GM12875 (cell line): ENCODE data around the gene AKR1B1.

ENCODE experiments used
- H3K4me3 ChIP-seq: one replicate; pipeline ENCODE4 v1.5.1; 2011; ENCODE audit warnings: low read depth, low read length, control low read depth
- TF ChIP-seq, protein P1 (sequence below): IDR thresholded peaks from 2 replicates; pipeline ENCODE4 v1.5.1; 2011; ENCODE audit warnings: low read depth, mild to moderate bottlenecking, control low read depth, inconsistent platforms, low read length, moderate library complexity, borderline replicate concordance; ENCODE audit not compliant: insufficient read depth

The AKR1B1 gene

DNA sequence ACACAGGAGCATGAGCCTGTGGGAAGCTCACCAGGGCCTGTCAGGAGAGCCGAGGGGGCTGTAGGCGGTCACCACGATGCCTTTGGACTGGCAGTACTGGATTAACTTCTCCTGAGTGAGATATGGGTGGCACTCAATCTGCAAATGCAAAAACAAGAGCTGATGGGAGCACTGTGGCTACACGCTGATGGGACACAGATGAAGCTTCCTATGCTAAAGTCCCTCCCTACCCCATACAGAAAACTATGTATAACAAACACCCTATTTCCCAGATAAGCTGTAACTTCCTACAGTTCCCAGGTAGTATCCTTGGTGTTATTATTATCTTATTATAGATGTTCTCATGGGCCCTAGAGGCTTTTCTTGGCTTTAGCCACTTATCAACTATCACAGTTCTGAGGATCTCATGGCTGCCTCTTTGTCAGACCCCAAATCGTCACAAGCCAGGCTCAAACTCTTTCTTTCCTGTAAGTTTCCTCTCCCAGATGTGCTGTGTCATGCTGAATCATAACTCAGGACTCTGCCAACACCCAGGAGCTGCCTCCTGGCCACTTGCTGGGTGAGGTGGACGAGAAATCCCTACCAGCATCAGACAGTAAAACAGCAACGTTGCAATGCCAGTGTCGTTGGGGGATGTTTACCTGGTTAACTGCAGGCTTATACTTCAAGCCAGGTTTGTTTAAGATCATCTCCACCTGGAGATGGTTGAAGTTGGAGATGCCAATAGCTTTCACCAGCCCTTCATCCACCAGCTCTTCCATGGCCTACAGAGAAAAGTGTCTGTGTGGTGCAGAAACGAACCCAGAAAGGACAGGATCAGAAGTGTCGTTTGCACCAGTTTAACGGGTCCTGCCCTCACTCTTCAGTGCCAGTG is 10.3 kb downstream of the AKR1B1 start:
- TF ChIP-seq, protein P1, sequence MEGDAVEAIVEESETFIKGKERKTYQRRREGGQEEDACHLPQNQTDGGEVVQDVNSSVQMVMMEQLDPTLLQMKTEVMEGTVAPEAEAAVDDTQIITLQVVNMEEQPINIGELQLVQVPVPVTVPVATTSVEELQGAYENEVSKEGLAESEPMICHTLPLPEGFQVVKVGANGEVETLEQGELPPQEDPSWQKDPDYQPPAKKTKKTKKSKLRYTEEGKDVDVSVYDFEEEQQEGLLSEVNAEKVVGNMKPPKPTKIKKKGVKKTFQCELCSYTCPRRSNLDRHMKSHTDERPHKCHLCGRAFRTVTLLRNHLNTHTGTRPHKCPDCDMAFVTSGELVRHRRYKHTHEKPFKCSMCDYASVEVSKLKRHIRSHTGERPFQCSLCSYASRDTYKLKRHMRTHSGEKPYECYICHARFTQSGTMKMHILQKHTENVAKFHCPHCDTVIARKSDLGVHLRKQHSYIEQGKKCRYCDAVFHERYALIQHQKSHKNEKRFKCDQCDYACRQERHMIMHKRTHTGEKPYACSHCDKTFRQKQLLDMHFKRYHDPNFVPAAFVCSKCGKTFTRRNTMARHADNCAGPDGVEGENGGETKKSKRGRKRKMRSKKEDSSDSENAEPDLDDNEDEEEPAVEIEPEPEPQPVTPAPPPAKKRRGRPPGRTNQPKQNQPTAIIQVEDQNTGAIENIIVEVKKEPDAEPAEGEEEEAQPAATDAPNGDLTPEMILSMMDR = no peak
- H3K4me3 ChIP-seq = no peak overlapping the region

DNA sequence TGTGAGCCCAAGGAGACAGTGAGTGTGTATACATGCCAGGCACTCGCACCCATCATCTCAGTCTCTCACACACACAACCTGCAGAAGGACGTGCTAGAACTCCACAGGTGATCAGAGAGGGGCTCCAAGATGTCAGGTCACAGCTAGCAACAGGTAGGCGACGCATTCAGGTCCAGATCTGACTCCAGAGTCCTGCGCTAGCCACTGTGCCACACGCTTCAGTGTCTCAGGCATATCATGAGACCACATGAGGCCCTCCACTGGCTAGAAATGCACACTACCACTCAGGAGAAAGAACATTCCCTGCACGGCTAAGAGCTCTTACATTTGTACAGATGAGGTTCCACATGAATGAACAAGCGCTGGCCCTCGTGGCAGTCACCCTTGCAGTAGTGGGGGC is 11.5 kb downstream of the AKR1B1 start:
- TF ChIP-seq, protein P1 = no peak
- no peak overlapping the region for H3K4me3 ChIP-seq

DNA sequence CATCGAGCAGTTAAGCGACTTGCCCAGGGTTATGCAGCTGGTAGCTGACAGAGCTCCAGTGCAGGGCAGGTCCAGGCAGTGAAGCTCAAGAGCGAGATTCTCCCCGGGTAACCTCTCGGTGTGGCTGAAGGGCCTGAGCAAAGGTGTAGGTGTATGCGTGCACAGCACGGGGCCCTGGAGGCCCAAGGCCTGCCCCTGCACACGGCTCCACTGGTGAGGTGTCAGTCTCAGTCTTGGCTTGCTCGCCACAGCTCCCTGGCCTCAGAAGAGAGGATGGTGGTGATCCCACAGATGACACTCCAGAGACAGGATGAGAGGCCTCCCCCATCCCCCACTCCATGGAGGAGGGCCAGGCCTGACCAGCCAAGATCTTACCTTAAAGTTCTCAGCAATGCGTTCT is 12.0 kb downstream of the AKR1B1 start:
- TF ChIP-seq, protein P1 = no peak
- H3K4me3 ChIP-seq = no peak overlapping the region

DNA sequence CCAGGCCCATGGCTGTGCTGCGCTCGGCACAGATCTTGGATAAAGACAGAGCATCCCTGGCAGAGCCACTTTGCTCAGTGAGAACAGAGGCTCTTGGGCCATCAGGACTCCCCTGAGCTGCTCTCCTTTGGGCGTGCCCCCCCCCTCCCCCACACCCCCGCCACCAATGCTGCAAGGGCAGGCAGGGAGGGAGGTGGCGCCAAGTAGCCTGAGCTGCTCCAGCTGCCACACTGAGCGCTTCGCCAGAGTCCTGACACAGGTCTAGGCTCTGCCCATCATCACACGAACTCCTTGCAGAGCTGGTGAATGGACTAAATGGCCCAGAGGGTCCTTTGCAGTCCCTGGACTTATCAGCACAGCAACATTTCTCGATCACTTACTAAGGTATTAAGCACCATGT is 12.5 kb downstream of the AKR1B1 start:
- H3K4me3 ChIP-seq = no peak overlapping the region
- TF ChIP-seq, protein P1 = no peak

DNA sequence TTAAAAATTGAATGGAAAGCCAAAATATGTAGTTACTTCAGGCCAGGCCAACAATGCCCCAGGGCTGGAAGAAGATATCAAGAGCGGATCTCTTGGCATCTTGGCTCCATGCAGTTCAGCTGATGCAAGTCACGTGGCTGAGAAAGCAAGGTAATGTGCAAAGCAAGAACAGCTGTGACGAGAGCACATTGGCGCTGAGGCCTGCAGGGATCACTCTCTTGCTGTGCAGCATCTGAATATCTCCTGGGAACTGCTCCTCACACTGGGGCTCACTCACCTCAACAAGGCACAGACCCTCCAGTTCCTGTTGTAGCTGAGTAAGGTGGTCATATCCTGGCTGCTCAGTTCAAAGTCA is 14.0 kb downstream of the AKR1B1 start:
- H3K4me3 ChIP-seq = no peak overlapping the region
- TF ChIP-seq, protein P1 = no peak

DNA sequence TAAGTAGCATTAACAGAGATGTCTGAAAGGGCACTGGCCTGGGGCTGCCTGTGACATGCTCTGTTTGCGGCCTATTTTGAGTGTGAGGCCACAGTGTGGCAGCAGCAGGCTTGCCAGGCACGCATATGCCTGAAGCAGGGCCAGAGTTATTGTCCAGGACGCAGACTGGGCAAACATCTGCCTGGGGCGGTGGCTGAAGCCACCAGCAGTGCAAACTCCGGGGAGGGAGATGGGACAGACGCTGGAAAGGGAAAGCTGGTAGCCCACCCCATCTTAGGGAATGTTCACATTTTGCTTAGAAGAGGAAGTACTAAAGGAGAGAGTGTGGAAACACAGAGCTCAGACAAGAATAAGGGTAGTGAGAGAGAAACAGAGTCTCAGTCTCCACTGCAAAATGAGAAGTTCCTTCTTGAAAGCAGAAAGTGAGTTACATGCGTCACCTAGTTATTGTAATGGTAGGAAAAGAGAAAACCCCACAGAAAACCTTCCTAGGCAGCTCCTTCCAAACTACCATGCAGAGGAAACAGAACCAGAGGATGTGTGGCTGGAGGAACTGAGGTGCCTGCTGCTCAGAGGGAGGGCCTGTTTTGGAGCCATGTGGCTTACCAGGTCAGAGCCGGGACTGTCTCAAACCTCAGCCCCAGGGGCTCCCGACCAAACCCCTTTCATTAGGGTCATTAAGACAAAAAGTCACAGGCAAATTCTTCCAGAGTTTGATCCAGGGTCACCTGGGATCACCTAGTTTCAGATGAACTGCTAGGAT is 14.5 kb downstream of the AKR1B1 start:
- H3K4me3 ChIP-seq = no peak overlapping the region
- TF ChIP-seq, protein P1 = no peak

DNA sequence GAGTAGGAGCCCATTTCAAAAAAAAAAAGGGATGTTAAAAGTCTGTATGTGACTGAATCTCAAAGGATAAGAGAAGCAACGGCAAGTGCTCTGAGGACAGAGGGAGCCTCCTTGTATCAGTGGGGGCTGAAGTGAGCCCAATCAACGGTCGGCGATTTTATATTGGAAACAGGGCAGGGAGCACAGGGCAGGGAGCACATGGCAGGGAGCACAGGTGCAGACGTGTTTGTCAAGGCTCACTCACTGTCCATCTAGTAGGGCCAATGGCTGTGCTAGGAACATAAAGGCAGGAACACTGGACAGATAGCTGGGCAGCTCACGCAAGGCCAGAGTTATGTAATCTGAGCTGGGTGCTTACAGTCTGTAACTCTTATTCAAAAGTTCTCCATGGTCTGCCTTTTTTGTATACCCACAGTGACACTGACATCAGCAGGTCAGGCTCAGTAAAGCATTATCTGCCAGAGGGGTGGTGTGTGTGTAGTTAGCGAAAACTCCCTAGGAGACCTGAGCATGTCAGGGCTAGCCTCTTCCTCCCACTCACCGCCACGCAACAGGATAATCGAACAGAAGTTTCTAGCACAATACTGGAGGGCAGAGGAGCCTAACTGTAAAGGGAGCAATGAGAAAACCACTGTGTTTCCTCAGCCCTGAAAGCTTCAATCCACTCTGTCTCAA is 15.4 kb downstream of the AKR1B1 start:
- H3K4me3 ChIP-seq = no peak overlapping the region
- TF ChIP-seq, protein P1 = no peak
